ENCODE results near the gene ALPK3. TPM values are rescaled to one million over a fixed set of nuclear protein-coding genes. Genes with fewer than 3 reads are reported as not detected.

Gene ALPK3
- total RNA-seq, 1 experiment from 2014 or later = 17.7 TPM

DNA sequence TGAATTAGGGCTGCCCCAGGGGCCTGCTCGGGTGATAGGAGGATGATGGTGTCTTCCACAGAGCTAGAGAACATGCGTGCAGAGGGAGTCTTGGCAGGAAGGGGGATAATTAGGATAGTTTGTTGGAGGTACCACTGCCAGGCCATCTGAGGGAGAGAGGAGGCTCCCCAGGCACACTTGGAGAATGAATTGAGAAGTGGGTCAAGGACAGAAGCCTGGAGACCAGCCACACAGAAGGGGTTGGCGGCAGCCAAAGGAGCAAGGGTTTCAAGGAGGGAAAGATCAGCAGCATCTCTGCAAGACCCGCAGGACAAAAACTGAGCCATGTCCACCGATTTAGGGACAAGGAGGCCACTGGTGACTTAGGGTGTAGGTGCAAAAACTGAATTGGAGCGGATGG lies 74.2 kb downstream of the ALPK3 start:
- no peaks in the 10 kb centered on the region for H3K27me3 ChIP-seq (ENCODE audit: insufficient read depth, low read length)
- no peaks in the 10 kb centered on the region for H3K79me2 ChIP-seq (ENCODE audit: insufficient read depth, low read length)
- H3K36me3 Mint-ChIP-seq (ENCODE audit: insufficient read depth in 1 of 3, low read depth in 3 of 3) = no peaks in the 10 kb centered on the region
- H2BK12ac ChIP-seq (ENCODE audit: insufficient read length, low read depth, low read length) = no peak overlapping the region
- H3K9me3 ChIP-seq (ENCODE audit: control insufficient read depth, low read depth, low read length) = no peaks in the 10 kb centered on the region
- H3K27ac Mint-ChIP-seq = no peak overlapping the region
- no peak overlapping the region for H2BK15ac ChIP-seq (ENCODE audit: low read depth, low read length)
- H3K4me2 ChIP-seq (ENCODE audit: insufficient read depth, insufficient read length, low read length) = no peak overlapping the region
- H4K91ac ChIP-seq (ENCODE audit: insufficient read length, low read depth, low read length) = no peak overlapping the region
- WGBS (ENCODE audit: extremely low coverage, insufficient read length, low lambda C conversion rate) = no CpG with 5 or more reads among the region's 6 CpGs
- H4K20me1 ChIP-seq (ENCODE audit: control insufficient read depth, insufficient read depth, insufficient read length) = no peaks in the 10 kb centered on the region
- DNase-seq = no peak
- no peak overlapping the region for H2BK20ac ChIP-seq (ENCODE audit: low read depth, low read length, poor library complexity, severe bottlenecking)
- no peak overlapping the region for H2AK5ac ChIP-seq (ENCODE audit: insufficient read length, low read length)
- H3K4me1 ChIP-seq (ENCODE audit: insufficient read depth, low read length) = no peaks in the 10 kb centered on the region
- no peak overlapping the region for H3K18ac ChIP-seq (ENCODE audit: insufficient read length, low read depth, low read length)
- H3K4me3 Mint-ChIP-seq = no peak overlapping the region
- TF ChIP-seq, protein P1, sequence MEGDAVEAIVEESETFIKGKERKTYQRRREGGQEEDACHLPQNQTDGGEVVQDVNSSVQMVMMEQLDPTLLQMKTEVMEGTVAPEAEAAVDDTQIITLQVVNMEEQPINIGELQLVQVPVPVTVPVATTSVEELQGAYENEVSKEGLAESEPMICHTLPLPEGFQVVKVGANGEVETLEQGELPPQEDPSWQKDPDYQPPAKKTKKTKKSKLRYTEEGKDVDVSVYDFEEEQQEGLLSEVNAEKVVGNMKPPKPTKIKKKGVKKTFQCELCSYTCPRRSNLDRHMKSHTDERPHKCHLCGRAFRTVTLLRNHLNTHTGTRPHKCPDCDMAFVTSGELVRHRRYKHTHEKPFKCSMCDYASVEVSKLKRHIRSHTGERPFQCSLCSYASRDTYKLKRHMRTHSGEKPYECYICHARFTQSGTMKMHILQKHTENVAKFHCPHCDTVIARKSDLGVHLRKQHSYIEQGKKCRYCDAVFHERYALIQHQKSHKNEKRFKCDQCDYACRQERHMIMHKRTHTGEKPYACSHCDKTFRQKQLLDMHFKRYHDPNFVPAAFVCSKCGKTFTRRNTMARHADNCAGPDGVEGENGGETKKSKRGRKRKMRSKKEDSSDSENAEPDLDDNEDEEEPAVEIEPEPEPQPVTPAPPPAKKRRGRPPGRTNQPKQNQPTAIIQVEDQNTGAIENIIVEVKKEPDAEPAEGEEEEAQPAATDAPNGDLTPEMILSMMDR (conservative IDR thresholded peaks at IDR 0.05) = no peak
- no peak overlapping the region for H4K5ac ChIP-seq (ENCODE audit: insufficient read length, low read depth, low read length)
- H3K27me3 Mint-ChIP-seq (ENCODE audit: low read depth) = peaks cover 8% of the 10 kb centered on the region
- no peak overlapping the region for H3T11ph ChIP-seq (ENCODE audit: low read length)
- H3K9ac ChIP-seq (ENCODE audit: extremely low read depth, insufficient read length, low read length) = no peak overlapping the region
- H2BK5ac ChIP-seq (ENCODE audit: insufficient read length, low read length) = no peak overlapping the region
- no peak overlapping the region for H2AFZ ChIP-seq (ENCODE audit: low read length)
- no peak overlapping the region for H3K4ac ChIP-seq (ENCODE audit: low read depth, low read length)
- H3K9me3 Mint-ChIP-seq = no peaks in the 10 kb centered on the region
- no peak overlapping the region for H3K56ac ChIP-seq (ENCODE audit: insufficient read length, low read depth, low read length)
- H3K14ac ChIP-seq (ENCODE audit: insufficient read depth, low read length) = no peak overlapping the region
- H3K79me1 ChIP-seq (ENCODE audit: insufficient read depth, low read depth, low read length, poor library complexity, severe bottlenecking) = no peaks in the 10 kb centered on the region
- H2BK120ac ChIP-seq (ENCODE audit: low read depth, low read length, poor library complexity, severe bottlenecking) = no peak overlapping the region
- H3K4me1 Mint-ChIP-seq = peaks cover 12 to 18% of the 10 kb centered on the region in 2 experiments
- no peaks in the 10 kb centered on the region for H3K23me2 ChIP-seq (ENCODE audit: insufficient read length, low read depth, low read length, poor library complexity, severe bottlenecking)
- no peak overlapping the region for H3K27ac ChIP-seq (ENCODE audit: insufficient read length, low read depth, low read length)
- no peak overlapping the region for H4K8ac ChIP-seq (replicated peaks; ENCODE audit: insufficient read length, low read depth, low read length)
- no peak overlapping the region for H3K23ac ChIP-seq (ENCODE audit: insufficient read length, low read depth, low read length)

All from H9 (cell line).